HuH-7 (cell line): ENCODE data around the gene KCNJ6.

ENCODE experiments used
- DNase-seq: peaks from one replicate; pipeline ENCODE4 v3.0.0; 2011; ENCODE audit warnings: low spot score

Gene KCNJ6

DNA sequence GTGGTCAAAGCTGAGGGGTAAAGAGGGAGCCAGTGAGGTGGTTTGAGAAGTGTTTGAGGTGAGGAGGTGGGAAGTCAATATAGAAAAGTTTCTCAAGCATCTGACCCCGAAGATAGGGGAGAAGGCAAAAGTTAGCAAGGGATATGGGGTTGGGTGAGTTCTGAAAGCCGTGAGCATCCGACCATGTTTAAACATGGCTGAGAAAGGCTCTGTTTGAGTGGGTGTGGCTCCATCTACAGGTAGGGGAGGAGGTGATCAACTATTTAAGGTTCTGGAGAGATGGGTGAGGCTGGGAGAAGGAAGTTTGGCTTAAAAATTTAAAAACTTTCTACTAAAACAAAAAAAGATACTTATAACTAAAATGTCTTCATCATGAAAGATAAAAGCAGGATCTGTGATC lies 273.8 kb downstream of the KCNJ6 start:
- peak; percentile 30 for DNase-seq

DNA sequence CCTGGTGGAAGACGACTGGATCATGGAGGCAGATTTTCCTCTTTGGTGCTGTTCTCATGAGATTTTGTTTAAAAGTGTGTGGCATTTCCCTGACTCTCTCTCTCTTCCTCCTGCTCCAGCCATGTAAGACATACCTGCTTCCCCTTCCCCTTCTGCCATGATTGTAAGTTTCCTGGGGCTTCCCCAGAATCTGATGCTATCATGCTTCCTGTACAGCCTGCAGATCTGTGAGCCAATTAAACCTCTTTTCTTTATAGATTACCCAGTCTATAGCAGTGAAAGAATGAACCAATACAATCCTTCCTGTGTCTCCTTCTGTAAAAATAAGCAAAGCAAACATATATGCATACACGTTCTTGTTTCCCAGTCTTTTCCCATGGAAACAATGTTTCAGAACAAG lies 276.5 kb downstream of the KCNJ6 start:
- DNase-seq: no peak

DNA sequence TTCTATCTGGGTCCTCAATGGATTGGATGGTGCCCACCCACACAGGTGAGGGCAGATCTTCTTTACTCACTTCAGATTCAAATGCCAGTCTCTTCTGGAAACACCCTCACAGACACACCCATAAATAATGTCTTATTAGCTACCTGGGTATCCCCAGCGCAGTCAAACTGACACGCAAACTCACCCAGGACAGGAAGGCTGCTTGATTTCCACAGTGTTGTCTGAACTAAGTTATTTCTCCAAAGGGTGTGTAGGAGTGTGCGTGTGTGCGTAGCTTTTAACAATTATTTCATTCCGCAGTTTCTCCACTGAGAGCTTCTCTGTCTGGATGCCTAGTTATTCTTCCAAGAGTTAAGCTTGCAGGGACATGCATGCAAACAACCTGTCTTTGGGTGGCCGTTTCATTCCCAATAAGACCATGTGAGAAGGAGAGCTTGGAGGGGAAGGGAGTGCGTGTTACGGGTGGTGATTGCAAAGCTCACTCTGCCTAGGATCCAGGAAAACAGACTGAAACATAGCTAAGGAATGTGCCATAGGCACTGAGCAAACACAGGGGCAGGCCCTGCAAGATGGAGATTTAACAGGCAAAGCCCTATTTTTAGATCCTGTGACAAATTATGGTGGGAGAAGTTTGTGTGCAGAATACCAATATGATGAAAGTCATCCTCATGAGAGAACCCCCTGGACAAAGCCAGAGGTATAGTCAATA lies 280.0 kb downstream of the KCNJ6 start:
- no peak for DNase-seq

DNA sequence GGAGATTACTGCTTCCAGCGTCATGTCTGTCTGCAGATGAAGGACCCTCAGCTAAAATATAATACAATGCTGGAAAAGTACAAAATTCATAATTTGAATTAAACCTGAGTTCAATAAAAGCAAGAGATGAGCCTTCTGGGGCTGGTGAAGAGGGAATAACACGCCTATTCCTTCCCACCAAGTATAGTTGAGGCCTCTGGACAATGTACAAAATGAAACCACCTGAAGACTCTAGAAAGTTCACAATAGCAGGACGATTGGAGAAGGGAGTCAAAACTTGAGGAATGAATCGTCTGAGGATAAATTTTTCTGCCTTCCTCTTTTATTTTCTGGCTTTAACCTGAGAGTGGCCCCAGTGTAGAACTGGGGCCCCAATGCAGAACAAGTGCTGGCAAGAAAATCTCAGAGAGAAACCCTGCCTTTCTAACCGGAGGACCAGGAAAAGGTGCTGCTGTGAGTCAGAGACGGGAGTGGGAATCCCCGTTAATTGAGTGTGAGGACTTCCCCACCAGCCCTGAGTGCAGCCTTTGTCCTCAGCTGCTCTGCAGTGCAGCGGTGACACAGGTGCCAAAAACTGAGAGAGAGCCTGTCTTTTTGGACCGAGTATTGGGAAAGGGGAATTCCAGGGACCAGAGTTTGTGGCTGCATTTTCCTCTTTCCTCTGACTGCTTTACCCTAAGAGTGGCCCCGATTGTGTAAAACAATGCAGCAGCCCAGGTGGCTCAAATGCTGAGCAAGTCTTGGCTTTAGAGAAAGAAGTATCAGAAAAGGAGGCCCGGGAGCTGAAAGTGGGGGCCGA lies 284.7 kb downstream of the KCNJ6 start:
- DNase-seq: peak; percentile 17

DNA sequence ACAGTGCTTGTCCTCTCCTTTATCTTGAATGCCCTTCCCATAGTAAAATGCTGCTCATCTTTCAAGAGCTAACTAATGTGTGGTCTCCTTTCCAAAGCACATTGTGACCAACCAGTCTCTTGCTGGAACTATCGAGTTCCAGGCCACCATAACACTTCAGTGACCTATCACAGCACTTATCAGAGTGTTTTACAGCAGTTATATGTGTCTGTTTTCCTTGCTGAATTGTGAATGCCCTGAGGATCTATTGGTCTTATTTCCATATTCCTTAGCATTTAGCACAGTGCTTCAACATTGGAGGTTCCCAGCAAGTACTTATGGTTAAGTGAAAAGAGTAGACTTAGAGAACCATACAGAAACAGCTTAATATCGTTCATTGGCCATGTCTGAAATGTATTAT lies 285.4 kb downstream of the KCNJ6 start:
- DNase-seq: no peak

DNA sequence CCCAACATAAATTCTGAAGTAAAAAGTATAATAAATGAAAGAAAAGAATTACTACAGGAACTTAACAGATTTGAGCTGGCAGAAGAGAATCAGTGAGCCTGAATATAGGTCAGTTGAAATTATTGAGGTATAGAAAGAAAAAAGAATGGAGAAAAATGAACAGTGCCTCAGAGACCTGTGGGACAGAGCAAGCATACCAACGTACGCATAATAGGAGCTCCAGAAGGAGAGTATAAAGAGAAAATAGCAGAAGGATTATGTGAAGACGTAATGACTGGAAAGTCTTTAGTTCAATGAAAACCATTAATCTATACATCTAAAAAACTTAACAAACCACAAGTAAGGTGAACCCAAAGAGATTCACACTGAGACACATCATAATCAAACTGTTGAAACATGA lies 287.9 kb downstream of the KCNJ6 start:
- no peak for DNase-seq

DNA sequence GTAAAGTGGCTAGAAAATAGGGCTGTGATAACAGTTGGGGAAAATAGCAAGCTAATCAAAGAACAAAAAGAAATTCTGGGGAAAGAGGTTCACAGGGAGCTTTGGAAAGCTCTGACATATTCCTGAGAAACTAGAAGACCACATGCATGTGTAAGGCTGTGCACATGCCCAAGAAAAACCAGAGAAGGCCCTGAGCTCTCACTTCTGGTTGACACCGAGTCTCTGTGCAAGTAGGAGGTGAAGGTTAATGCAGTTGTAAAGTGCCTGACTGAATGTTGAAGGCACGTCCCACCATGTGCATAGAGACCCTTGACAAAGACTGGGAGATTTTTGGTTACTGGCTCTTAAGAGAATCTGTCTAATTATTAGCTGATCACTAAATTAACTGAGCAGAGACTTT lies 288.7 kb downstream of the KCNJ6 start:
- DNase-seq: no peak

DNA sequence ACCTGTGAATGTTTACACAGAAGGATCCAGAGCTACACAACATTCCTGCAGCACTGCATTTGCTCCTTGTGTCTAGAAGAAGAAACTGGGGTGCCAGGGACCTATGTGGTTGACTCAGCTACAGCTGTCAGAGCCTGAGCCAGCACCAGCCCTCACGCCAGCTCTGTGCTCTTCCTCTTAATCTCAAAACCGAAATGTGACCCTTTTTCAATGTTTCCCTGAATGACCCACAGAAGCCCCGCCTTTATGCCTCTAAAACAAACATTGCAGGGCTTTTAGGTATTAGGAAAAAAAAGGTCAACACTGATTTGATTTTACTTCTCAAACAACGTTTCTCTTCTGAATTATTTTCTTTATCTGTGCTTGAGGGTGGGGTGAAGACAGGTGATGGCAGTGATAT lies 289.2 kb downstream of the KCNJ6 start:
- no peak for DNase-seq

DNA sequence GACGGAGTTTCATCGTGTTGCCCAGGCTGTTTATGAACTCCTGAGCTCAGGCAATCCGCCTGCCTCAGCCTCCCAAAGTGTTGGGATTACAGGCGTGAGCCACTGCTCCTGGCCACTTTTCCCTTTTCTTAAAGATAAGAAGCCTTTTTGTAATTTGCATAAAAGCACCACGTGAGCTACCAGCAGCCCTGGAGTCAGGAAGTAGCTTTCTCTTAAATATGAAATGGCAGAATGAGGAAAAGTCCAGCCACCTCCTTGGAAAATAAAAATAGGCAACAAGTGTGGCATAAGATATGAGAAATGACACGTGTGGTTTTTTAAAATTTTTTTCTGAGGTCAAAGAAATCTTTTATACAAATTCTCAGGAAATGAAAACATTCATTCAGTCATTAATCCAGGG lies 289.9 kb downstream of the KCNJ6 start:
- DNase-seq: no peak

DNA sequence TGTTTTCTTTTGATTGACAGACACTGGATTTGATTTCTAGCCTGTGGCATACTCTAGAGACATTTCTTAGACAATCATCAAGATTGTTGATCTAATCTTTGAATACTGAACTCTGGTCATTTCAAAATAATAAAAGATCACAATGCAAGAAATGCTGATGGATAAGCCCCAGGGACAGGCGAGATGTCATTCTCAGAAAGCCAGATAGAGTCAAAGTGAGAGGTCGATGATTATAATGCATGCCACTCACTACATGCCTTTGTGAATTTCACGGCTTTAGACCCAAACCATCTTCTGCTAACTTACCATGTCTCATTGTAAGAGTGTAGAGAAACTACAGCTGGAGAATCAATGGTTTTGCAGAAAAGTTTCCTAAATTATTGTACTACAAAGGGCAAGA lies 292.6 kb downstream of the KCNJ6 start:
- no peak for DNase-seq

DNA sequence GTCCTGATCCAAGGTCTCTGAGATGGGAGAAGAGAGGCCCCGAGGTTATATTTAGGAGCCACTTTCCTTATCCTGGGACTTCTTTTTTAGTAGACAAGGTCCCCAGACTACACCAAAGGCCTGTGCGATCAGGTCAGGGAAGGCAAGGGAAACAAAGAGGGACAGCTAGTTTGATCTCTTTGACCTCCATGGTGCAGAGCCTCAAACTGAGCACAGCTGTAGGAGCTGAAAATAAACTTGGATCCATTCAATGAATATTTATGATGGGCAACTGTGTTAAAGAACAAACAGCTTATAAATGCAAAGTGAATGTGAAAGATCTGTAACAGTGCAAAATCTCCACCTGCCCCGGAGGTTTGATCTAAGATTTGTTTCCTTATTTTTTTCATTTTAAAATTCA lies 293.1 kb downstream of the KCNJ6 start:
- no peak for DNase-seq

DNA sequence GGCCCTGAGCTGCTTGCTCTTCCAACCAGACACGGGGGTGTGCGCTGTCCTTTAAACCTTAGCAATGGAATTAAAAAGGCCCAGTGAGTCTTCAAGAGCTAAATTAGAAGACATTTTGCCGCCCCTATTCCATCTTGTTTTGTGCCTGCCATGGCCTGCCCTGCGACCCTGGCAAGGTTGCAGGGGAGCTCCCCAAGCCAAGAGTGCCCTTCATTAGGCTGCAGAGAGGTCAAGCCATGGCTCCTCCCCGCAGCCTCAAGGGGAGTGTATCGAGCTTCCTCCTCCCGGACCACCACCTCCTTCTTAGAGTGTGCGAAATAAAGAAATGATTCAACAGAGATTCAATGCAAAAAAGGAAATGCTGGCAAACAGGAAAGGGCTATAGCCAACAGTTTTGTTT lies 293.5 kb downstream of the KCNJ6 start:
- no peak for DNase-seq

DNA sequence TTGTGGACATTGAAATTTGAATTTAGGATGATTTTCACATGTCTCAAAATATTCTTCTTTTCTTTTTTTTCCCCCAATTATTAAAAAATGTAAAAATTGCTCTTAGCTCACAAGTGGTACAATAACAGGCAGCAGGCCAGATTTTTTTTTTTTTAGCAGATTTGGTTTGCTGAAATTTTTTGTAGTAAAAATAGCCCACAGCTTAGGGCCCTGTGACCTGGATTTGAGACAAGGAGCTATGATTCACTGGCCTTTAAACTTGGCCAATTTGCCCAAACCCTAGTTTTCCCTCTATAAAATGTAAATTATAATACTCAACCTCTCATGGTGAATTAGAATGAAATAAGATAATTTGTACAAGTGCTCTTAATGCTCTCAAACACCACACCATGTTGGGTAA lies 295.9 kb downstream of the KCNJ6 start:
- DNase-seq: no peak

DNA sequence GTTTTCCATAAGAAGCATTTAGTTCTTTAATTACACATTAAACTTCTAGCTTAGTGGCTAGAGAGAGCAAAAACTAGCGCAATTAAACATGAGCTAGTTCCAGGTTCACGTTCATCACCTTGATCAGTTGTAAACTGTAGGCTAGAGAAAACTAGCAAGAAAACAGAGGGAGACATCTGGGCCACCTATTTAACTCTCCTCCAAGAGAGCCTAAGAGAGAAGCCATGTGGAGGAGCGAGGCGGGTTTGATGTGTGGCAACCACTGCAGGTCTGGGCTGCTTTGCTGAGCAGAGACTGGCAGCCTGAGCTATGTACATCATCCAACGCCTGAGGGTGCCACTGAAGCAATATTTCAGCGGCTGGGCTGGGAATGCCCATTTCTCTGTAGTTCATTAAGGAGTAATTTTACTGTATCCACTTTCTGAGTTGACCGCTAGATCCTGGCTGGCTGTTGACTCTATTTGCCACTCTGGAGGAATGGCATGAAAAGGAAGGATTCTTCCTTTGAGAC lies 296.7 kb downstream of the KCNJ6 start:
- no peak for DNase-seq

DNA sequence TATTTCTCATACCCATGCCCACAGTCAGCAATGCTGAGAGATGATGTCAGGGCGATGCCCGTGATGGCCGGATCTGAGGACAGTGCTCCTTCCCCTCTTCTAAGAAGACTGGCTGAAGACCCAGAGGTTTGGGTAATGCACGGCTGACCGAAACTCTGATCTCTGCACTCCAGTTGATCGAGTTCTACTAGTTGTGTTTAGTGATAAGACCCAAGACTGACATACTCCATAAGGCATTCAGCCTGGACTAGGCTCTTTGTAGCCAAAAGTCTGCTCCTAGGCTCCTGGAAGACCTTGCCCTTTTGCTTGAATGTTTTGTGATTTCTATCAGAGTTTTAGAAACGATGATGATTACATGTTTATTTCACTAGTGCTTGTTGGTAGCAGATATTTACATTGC lies 298.2 kb downstream of the KCNJ6 start:
- DNase-seq: no peak

DNA sequence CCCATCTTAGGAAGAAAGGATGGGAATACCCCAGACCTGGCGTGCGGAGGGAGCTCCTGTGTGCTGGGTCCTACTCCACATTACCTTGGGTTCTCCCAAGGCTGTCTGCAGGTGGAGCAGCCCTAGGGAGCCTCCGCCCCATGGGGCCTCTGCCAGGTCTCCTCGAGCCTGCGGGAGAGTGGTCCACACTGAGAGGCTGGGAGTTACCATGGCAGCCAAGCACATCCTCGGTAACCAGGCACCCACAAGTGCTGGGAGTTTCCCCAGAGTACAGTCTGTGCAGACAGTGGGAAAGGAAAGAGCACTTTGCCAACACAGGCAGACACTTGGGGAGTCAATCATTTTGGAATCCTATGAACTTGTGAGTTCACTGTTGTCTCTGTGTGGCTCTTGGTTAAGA lies 300.3 kb downstream of the KCNJ6 start:
- DNase-seq: no peak

DNA sequence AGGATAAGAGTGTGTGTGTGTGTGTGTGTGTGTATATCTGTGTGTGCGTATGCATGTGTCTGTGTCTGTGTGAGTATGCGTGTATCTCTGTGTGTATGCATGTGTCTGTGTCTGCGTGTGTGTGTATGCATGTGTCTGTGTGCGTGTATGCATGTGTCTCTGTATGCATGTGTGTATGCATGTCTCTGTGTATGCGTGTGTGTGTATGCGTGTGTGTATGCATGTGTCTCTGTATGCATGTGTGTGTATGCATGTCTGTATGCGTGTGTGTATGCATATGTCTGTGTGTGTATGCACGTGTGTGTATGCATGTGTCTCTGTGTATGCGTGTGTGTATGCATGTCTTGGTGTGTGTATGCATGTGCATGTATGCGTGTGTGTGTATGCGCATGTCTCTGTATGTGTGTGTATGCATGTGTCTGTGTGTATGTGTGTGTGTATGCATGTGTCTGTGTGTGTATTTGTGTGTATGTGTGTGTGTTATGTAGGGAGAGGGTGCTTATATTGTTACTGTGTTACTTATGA lies 301.8 kb downstream of the KCNJ6 start:
- DNase-seq: no peak

DNA sequence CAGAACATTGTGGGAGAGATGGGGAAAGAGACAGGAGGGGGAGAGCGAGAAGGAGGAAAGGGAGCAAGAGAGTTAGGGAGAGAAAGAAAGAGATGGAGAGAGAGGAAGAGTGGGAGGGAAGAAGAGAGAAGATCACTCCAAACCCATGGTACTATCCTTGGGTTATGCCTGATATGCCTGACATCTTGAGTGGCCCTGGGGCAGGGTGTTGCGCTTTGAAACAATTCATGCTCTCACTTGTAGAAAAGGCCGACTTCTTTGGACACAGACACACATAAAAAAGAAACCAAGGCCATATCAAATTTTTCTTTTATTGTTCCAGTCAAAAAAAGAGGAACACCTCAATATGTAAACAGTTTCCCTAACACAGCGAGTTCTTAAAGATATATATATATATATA lies 309.2 kb downstream of the KCNJ6 start:
- no peak for DNase-seq

DNA sequence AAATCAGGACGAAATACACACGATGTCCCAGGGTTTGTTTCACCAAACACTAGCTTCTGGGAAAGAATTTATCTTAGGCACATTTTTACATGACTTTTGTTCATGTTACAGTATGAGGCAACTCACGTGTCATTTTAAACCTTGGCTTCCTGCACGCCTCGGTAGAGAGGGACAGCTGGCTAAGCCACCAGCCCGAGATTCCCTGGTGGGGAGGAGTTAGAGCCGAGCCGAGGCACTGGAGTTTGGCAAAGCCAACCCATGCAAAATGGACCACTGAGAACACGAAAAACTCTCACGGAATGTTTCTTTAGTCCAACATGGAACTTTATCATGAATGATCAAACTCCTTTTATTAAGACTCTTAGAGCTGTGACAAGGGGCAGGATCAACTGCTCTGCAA lies 309.7 kb downstream of the KCNJ6 start:
- DNase-seq: no peak

DNA sequence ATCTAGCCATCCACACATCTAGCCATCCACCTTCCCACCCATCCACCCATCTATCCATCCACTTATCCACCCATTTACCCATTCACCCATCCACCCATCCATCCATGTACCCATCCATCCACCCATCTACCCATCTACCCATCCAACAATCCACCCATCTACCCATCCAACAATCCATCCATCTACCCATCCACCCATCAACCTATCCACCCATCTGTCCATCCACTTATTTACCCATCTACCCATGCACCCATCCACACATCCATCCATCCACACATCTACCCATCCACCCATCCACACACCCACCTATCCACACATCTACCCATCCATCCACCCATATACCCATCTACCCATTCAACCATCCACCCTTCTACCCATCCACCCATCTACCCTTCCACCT lies 311.3 kb downstream of the KCNJ6 start:
- DNase-seq: no peak

DNA sequence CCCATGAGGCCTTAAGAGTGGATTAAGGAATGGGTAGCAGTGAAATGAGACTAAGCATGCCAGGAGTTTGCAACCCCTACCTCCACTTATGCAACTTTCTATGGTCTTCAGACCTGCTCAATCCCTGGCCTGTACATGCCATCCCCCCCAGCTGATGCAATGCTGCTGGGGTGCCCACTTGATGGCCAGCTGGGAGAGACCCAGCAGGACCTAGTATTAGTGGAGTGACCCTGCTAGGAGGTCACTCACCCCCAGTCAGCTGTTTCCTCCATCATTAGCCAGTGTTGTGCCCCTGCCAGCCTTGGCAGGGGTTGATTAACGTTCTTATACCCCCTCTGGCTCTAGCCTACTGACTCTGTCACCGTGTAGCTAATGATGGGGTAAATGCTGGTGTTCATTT lies 313.1 kb downstream of the KCNJ6 start:
- no peak for DNase-seq

DNA sequence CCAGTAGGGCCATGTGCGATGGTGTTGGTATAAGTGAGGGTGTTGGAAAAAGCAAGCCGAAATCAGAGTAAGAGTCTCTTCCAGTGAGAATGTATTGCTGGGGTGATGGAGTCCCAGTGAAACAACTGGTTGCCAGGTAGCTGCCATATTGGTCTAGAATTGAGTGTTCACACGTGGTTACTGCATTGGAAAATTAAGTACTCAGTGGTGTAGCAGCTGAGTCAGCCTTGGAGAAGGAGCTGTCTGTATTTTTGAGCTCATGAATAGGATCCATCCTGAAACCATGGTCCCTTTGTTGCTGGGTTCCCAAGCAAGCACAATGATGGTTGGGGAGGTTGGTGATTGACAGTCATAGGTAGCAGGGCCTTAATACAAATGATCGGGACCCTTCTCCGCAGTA lies 314.3 kb downstream of the KCNJ6 start:
- no peak for DNase-seq

DNA sequence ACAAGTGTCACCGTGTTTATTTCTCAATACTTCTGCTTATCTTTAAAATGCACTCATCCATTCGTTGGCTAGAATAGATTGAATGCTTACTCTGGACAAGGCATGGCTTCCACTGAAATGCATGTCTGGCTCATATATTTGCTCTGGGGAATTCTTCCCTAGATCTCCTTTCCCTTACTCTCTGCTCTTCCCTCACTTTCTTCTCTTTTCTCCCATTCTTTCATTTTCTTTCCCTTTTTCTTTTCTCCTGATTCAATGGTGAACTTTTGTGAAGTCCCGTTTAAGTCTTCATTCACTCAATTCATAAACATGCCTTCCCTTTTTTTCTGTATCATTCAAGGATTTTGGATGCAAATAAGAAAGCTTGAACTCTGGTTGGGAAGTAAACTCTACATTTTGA lies 315.2 kb downstream of the KCNJ6 start:
- DNase-seq: no peak
